Stimulated activated CD8-positive, alpha-beta memory T cell treated with anti-CD3 and anti-CD28 coated beads, Interleukin-15, amount 100 ng/mL, for 48 hours (primary cell): ENCODE data around the gene EIF5.

Experiments used
- DNase-seq, 2 donors: peaks; one replicate each; pipeline ENCODE4 v3.0.0-alpha.2; 2020; ENCODE audit warnings: low read depth in 2 of 2

The EIF5 gene

GRCh38 chr14:103333754-103334643 lies at the start of gene EIF5:
Gene EIF5, plus strand, starts transcription at chr14:103334237. Its CDS starts 1,624 bp downstream, at chr14:103335861.
- DNase-seq: peak; percentile 98 to 99

- DNase-seq: no peak
Measured at GRCh38 chr14:103284574-103285467, 49.2 kb upstream of the EIF5 start.

- no peak for DNase-seq
Measured at GRCh38 chr14:103286460-103286859, 47.6 kb upstream of the EIF5 start.

GRCh38 chr14:103286968-103287850 lies 46.8 kb upstream of the EIF5 start:
- no peak for DNase-seq

DNA sequence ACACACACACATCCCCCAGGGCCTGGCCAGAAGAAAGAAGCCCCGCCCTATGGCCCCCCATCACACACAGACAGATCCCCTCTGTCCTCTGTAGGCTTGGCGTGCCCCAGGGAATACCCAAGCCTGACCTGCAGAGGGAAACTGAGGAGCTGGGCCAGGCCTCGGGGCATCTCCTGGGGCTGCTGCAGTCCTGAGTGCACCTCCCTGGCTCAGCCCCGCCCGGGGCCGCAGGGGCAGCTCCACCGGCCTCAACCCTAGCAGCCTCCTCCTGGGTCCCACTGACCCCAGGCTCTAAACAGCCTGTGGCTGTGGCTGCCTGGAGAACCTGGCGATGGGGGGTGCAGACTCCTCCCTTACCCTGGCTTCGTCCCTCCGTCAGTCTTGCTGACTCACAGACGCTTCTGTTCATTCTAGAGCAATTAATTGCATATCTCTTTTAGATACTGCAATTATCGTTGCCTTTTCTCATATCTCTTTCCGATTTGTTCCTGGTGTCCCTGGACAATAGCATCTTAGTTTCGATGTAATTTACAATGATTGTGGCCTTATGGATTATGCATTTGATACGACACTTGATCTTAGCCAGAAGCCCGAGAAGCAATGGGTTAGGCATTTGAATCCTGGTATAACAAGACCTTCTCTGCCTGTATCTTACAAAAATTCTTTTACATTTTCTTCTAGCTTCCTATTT lies 45.8 kb upstream of the EIF5 start:
- DNase-seq: no peak

DNA sequence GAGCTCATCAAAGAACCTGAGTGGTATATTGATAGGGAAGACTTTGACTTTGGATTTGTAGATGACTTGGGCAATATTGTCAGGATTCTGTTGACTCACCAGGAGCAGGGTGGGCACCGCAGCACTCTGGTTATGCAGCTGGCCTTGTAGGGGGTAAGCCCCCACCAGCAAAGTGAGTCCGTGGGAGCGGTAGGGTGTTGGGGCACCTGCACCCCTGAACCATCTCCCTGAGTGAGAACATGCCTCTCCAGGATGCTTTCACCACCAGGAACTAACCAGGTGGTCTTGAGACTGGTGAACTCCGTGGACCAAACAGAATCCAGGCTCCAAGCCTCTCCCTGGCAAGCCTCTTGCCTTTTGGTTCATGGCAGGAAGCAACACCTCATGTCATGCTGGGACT lies 44.0 kb upstream of the EIF5 start:
- DNase-seq: no peak

- no peak for DNase-seq
Measured at GRCh38 chr14:103290494-103290893, 43.5 kb upstream of the EIF5 start.

GRCh38 chr14:103290961-103291360 lies 43.1 kb upstream of the EIF5 start:
- DNase-seq: no peak

DNA sequence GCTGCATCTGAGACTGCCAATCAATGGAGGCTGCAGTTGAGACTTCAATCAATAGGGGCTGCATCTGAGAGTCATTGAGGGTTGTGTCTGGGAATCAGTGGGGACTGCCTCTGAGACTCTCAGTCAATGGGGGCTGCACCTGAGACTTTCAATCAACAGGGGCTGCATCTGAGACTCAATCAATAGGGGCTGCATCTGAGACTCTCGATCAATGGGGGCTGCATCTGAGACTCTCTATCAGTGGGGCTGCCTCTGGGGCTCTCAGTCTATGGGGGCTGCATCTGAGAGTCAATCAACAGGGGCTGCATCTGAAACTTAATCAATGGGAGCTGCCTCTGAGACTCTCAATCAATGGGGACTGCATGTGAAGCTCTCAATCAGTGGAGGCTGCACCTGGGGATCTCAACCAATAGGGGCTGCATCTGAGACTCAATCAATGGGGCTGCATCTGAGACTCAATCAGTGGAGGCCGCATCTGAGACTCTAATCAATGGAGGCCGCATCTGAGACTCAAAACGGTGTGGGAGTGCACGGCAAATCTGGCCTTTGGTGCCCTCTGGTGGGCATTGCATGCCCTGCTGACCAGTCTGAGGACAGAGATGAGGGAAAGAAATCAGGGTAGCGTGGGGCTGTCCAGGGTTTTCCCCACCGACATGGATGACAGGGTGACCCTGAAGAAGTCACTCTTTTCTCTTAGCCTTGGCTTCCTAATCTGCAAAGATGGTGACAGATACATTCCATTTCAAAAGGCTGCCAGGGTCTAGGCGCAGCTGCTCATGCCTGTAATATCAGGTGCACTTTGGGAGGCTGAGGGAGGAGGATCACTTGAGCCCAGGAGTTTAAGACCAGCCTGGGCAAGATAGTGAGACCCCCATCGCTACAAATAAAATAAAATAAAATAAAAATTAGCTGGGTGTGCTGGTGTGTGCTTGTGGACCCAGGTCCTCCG lies 41.3 kb upstream of the EIF5 start:
- peak; percentile 48 to 50 for DNase-seq

DNA sequence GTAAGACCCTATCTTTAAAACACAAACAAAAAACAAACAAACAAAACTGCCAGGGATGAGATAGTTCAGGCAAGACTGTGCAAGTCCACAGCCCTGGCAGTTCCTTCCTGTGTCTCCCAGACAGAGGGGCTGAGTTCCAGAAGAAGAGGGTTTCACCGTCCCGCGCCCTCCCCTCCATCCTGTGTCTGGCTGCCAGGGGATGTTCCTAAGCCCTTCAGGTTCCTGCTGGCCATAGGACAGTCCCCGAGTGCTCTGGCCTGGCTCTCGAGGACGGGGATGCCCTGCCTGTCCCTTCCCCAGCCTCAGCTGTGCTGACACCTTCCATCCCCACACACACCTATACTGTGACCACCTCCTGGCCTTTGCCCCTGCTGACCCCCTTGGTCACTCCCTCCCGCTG lies 40.6 kb upstream of the EIF5 start:
- no peak for DNase-seq

GRCh38 chr14:103294091-103294490 lies 39.9 kb upstream of the EIF5 start:
- DNase-seq: no peak

GRCh38 chr14:103296007-103296406 lies 38.0 kb upstream of the EIF5 start:
- no peak for DNase-seq

DNA sequence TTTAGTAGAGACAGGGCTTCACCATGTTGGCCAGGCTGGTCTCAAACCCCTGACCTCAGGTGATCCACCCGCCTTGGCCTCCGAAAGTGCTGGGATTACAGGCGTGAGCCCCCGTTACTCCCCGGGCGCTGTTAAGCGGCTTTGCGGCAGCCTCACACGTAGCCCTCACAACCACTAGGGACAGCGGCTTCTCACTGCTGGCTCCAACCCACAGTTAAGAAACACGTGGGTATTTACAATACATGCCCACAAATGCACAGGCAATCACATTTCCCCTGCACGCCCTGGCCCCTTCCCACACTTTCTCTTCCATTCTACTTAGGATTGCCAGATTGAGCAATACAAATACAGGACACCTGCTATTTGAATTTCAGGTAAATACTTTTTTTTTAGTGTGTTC lies 37.0 kb upstream of the EIF5 start:
- DNase-seq: no peak

- DNase-seq: no peak
Measured at GRCh38 chr14:103298620-103299019, 35.4 kb upstream of the EIF5 start.

GRCh38 chr14:103301512-103302354 lies 32.3 kb upstream of the EIF5 start:
- DNase-seq: no peak

DNA sequence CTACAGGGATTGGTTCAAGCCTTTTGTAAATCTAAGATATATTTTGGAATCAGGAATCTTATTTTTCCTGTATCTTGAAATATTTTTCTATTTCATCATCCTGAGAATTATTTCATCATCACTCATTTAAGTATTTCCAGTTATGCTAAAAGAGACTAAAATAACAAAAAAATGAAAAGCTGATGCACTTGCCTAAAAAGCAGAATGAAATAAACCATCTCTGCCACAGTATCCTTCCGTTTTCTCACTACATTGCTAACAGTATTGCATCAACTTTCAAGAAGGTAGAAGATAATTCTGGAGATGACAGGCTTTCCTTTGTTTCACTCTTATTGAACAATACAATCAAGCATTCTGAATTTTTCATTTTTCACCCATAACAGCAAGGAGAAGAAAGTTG lies 31.1 kb upstream of the EIF5 start:
- DNase-seq: no peak

- no peak for DNase-seq
Measured at GRCh38 chr14:103304706-103305105, 29.3 kb upstream of the EIF5 start.

GRCh38 chr14:103308717-103309616 lies 25.1 kb upstream of the EIF5 start:
- DNase-seq: no peak
